ENCODE results near the gene CACNA1A.
"Not testable (repeated sequence)": the region's sequence is repeated elsewhere in the genome, so short reads cannot be mapped to it uniquely, and the experiment has no call there.

The CACNA1A gene

DNA sequence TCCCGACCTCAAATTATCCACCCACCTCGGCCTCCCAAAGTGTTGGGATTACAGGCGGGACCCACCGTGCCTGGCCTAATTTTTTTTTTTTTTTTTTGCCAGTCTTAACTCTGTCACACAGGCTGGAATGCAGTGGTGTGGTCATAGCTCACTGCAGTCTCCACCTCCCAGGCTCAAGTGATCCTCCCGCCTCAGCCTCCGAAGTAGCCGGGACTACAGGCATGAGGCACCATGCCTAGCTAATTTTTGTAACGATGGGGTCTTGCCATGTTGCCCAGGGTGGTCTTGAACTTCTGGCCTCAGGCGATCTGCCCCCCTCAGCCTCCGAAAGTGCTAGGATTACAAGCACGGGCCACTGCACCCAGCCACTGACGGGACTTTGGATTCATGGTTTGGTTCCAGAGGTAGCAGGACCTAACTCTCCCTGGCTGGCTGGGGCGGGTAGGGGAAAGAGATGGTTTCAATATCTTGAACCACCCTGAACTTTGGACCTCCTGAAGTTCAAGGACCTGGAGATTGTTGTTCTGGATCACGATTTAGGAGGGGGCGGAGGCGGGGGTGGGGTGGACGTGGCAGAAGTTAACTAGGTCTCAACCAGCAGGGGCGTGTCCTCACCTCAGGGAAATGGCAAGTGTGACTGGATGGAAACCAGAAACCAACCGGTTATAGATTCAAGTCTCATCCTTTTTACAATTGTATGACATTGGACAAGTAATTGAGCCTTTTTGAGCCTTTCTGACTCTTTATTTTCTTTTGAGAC lies 315.3 kb downstream of the CACNA1A start:
- FAIRE-seq, result no peak

- FAIRE-seq, result no peak
Observed at GRCh38 chr19:13189600-13189999, 316.7 kb downstream of the CACNA1A start.

- FAIRE-seq, result no peak
Observed at GRCh38 chr19:13187419-13187818, 318.9 kb downstream of the CACNA1A start.

GRCh38 chr19:13186688-13187087 lies 319.6 kb downstream of the CACNA1A start:
- FAIRE-seq, result not testable (repeated sequence)

DNA sequence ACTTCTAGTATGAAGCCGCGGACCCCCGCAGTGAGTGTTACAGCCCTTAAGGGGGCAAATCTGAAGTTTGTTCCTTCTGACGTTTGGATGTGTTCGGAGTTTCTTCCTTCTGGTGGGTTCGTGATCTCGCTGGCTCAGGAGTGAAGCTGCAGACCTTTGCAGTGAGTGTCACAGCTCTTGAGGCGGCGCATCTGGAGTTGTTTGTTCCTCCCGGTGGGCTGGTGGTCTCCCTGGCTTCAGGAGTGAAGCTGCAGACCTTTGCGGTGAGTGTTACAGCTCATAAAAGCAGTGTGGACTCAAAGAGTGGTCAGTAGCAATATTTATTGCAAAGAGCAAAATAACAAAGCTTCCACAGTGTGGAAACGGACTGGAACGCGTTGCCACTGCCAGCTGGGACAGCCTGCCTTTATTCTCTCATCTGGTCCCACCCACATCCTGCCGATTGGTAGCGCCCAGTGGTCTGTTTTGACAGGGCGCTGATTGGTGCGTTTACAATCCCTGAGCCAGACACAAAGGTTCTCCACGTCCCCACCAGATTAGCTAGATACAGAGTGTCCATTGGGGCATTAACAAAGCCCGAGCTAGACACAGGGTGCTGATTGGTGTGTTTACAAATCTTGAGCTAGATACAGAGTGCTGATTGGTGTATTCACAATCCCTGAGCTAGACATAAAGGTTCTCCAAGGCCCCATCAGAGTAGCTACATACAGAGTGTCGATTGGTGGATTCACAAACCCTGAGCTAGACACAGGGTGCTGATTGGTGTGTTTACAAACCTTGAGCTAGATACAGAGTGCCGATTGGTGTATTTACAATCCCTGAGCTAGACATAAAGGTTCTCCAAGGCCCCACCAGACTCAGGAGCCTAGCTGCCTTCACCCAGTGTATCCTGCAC lies 320.3 kb downstream of the CACNA1A start:
- not testable (repeated sequence) for FAIRE-seq

DNA sequence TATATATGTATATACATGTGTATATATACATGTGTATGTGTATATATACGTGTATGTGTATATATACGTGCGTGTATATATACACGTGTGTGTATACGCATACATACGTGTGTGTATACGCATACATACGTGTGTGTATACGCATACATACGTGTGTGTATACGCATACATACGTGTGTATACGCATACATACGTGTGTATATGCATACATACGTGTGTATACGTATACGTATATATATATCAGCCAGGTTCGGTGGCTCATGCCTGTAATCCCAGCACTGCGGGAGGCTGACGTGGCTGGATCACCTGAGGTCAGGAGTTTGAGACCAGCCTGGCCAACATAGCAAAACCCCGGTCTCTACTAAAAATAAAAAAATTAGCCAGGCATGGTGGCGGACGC lies 321.4 kb downstream of the CACNA1A start:
- FAIRE-seq, result not testable (repeated sequence)

GRCh38 chr19:13181747-13182388 lies 324.4 kb downstream of the CACNA1A start:
- FAIRE-seq, result no peak

DNA sequence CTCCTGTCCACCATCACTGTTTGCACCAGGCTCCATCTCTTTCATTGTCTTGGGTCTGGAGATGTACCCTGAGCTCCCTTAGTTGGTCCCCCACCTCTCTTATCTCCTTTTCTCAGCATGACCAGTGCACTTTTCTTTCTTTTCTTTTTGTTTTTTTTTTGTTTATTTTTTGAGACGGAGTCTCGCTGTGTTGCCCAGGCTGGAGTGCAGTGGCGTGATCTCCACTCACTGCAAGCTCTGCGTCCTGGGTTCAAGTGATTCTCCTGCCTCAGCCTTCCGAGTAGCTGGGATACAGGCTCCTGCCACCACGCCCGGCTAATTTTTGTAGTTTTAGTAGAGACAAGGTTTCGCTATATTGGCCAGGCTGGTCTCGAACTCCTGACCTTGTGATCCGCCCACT lies 328.0 kb downstream of the CACNA1A start:
- not testable (repeated sequence) for FAIRE-seq

DNA sequence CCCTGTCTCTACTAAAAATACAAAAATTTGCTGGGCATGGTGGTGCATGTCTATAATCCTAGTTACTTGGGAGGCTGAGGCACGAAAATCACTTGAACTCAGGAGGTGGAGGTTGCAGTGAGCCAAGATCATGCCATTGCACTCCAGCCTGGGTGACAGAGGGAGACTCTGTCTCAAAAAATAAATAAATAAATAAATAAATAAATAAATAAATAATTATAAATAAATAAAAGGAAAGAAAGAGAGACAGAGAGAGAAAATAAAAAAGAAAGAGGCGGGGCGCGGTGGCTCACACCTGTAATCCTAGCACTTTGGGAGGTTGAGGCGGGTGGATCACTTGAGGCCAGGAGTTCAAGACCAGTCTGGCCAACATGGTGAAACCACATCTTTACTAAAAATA lies 328.7 kb downstream of the CACNA1A start:
- not testable (repeated sequence) for FAIRE-seq

GRCh38 chr19:13176345-13176744 lies 329.9 kb downstream of the CACNA1A start:
- FAIRE-seq, result no peak

- no peak for FAIRE-seq
Observed at GRCh38 chr19:13173139-13173737, 333.0 kb downstream of the CACNA1A start.

GRCh38 chr19:13172346-13173138 lies 333.7 kb downstream of the CACNA1A start:
- no peak for FAIRE-seq

DNA sequence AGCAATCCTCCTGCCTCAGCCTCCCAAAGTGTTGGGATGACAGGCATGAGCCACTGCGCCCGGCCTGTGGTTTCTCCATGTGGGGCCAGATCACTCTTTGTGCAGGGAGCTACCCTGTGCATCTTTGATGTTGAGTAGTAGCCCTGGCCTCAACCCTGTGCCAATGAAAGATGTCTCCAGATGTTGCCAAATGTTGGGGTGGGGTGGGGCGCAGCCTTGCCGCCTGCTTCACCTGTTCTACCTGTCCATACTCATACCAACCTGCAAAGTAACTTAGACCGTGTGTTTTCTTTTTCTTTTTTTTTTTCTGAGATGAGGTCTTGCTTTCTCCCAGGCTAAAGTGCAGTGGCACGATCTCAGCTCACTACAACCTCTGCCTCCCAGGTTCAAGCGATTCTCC lies 335.1 kb downstream of the CACNA1A start:
- no peak for FAIRE-seq

DNA sequence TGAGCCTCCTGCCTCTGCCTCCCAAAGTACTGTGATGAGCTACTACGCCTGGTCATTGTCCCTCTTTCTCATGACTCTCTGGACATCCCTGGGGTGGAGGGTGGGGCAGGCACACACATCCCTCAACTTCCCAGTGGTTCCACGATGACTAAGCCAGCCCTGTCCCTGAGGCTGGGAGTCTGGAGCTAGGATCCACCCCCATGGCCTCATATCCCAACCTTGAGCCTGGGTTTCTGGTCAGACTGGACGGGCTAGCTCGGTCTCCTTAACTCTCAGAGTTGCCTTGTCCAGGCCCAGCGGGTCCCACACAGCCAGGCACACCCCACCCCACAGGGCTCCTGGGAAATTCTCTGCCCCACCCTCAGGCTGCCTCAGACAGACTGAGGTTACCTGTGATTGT lies 336.5 kb downstream of the CACNA1A start:
- FAIRE-seq, result no peak

DNA sequence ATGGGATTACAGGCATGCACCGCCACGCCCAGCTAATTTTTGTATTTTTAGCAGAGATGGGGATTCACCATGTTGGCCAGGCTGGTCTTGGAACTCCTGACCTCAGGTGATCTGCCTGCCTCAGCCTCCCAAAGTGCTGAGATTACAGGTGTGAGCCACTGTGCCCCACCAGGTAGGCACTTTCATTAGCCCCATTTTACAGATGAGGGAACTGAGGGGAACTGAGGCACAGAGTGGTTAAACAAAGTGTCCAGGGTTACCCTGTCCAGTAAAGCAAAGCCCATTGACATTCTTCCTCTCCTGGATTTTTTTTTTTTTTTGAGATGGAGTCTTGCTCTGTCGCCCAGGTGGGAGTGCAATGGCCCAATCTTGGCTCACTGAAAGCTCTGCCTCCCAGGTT lies 340.1 kb downstream of the CACNA1A start:
- FAIRE-seq, result not testable (repeated sequence)

DNA sequence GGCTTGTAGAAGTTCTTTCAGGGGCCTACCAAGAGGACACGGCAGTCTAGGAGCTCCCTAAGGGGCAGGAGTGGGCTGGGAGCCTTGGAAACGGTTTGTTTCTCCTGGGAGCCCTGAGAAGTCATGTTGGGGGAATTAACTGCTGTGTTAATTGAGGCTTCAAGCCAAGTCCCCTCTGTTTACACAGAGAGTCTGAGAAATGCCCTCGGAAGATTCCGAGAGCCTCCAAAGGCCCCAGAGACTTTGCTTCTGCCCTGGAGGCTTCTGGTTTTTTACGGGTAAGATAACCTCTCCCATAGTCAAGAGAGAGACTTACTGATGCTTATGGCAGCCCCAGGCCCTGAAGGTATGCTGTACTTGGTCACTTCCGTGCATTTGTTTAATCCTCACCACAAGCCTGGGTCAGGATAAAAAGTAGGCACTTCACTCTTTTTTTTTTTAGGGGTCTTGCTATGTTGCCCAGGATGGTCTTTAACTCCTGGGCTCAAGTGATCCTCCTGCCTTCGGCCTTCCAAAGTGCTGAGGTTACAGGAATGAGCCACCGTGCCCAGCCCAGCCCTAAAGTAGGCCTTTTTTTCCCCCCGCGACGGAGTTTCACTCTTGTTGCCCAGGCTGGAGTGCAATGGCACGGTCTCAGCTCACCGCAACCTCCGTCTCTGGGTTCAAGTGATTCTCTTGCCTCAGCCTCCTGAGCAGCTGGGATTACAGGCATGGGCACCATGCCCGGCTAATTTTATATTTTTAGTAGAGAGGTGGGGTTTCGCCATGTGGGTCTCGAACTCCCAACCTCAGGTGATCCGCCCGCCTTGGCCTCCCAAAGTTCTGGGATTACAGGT lies 340.9 kb downstream of the CACNA1A start:
- no peak for FAIRE-seq

DNA sequence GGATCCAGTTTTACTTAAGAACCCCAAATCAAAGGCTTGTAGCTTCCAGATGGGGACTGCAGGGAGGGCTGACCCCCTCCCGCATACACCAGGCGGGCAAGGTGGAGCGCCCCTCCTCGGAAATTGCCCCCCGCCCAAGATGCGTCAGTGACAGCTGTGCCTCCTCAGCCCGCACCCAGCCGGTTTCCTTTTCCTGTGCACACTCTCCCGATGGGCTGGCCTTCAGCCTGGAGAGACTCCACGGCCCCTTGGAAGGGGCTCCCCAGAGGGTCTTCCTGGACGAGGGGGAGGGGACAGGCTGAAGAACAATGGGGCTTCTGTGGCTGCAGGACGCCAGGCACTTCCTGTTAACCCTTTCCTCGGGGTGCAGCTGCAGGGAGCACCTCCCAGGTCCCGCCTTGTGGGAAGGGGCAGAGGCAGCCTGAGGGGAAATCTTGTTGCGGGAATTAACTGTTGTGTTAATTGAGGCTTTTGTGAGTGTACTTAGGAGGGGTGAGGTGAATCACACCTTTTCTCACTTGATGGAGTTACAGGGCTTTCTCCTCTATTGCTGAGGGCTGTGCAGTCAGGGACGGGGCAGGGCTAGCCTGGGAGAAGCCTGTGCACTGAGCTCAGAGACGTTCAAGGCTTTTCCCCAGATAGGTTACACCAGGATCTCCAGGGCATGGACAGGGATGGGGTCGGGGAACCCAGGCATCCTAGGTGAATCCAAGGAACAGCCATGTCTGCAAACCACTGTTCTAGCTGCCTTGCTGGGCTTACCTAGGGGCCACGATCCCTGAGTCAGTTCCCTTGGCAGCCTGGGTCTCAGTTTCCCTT lies 341.7 kb downstream of the CACNA1A start:
- no peak for FAIRE-seq

- no peak for FAIRE-seq
Observed at GRCh38 chr19:13163609-13164342, 342.5 kb downstream of the CACNA1A start.

Measured in endometrium (tissue), 2 donors.